NCI-H1105 (cell line): Measurements from ENCODE around the gene EEF1AKMT2.

ENCODE experiments used
- DNase-seq: peaks from one replicate; lab custom pipeline; 2025; lab: John Stamatoyannopoulos, UW

The EEF1AKMT2 gene

GRCh38 chr10:124737708-124738107 lies 54.0 kb downstream of the EEF1AKMT2 start:
- DNase-seq: no peak

- no peak for DNase-seq
Observed at GRCh38 chr10:124737221-124737620, 54.5 kb downstream of the EEF1AKMT2 start.

GRCh38 chr10:124736491-124737136 lies 55.1 kb downstream of the EEF1AKMT2 start:
- no peak for DNase-seq

GRCh38 chr10:124735491-124736286 lies 56.0 kb downstream of the EEF1AKMT2 start:
- DNase-seq: no peak

- no peak for DNase-seq
Observed at GRCh38 chr10:124734311-124735166, 57.1 kb downstream of the EEF1AKMT2 start.

- no peak for DNase-seq
Observed at GRCh38 chr10:124733571-124734245, 58.0 kb downstream of the EEF1AKMT2 start.

- no peak for DNase-seq
Observed at GRCh38 chr10:124732931-124733570, 58.6 kb downstream of the EEF1AKMT2 start.

- no peak for DNase-seq
Observed at GRCh38 chr10:124731551-124731950, 60.1 kb downstream of the EEF1AKMT2 start.

- DNase-seq: no peak
Observed at GRCh38 chr10:124730790-124731189, 60.9 kb downstream of the EEF1AKMT2 start.

- no peak for DNase-seq
Observed at GRCh38 chr10:124728830-124729661, 62.6 kb downstream of the EEF1AKMT2 start.

- DNase-seq: no peak
Observed at GRCh38 chr10:124728071-124728829, 63.4 kb downstream of the EEF1AKMT2 start.

GRCh38 chr10:124727361-124727960 lies 64.2 kb downstream of the EEF1AKMT2 start:
- no peak for DNase-seq

GRCh38 chr10:124725791-124726190 lies 65.9 kb downstream of the EEF1AKMT2 start:
- no peak for DNase-seq

GRCh38 chr10:124725171-124725631 lies 66.5 kb downstream of the EEF1AKMT2 start:
- no peak for DNase-seq

- DNase-seq: no peak
Observed at GRCh38 chr10:124724279-124725027, 67.2 kb downstream of the EEF1AKMT2 start.

GRCh38 chr10:124723826-124724225 lies 67.9 kb downstream of the EEF1AKMT2 start:
- DNase-seq: no peak

- DNase-seq: no peak
Observed at GRCh38 chr10:124722798-124723783, 68.6 kb downstream of the EEF1AKMT2 start.
